Breast epithelium (tissue), 4 donors: ENCODE results near the gene NAA80. TPM values are rescaled to one million over a fixed set of nuclear protein-coding genes. Genes with fewer than 3 reads are reported as not detected.
"Not testable (repeated sequence)": the region's sequence is repeated elsewhere in the genome, so short reads cannot be mapped to it uniquely, and the experiment has no call there.

Source experiments
- DNase-seq, 2 donors: peaks; one replicate each; pipeline ENCODE4 v3.0.0-alpha.2; 2019; ENCODE audit warnings: low spot score in 2 of 2
- H3K27ac ChIP-seq, 2 donors: fragments of 200-600 bp; sonication (generic) in 1 of 2; one replicate each; pipeline ENCODE4 v1.5.1; 2016 to 2019; ENCODE audit warnings: mild to moderate bottlenecking in 1 of 2
- H3K27me3 ChIP-seq, 2 donors: fragments of 200-600 bp; sonication (generic) in 1 of 2; one replicate each; pipeline versions ENCODE4 v1.5.1 to v1.6.0; 2017 to 2019; ENCODE audit warnings: control low read depth in 1 of 2, mild to moderate bottlenecking in 1 of 2
- H3K36me3 ChIP-seq: fragments of 200-600 bp; one replicate; pipeline ENCODE4 v1.5.1; 2019
- H3K4me1 ChIP-seq, 2 donors: fragments of 200-600 bp; sonication (generic); one replicate each; pipeline ENCODE4 v1.5.1; 2016 to 2019; ENCODE audit warnings: control low read depth in 1 of 2
- H3K4me3 ChIP-seq, 3 donors: fragments of 200-600 bp; sonication (generic); 1 replicate in 2 of 3; 2 replicates in 1 of 3; pipeline ENCODE4 v1.5.1; 2016 to 2019; ENCODE audit warnings: mild to moderate bottlenecking in 3 of 3, moderate library complexity in 2 of 3
- H3K9me3 ChIP-seq, 2 donors: fragments of 200-600 bp; sonication (generic) in 1 of 2; one replicate each; pipeline ENCODE4 v1.5.1; 2016 to 2019; ENCODE audit warnings: control low read depth in 1 of 2
- POLR2A ChIP-seq: fragments of 450-650 bp; IDR thresholded peaks from one replicate; pipeline ENCODE4 v1.6.1; 2016; ENCODE audit warnings: antibody characterized with exemption, mild to moderate bottlenecking, moderate library complexity
- POLR2AphosphoS5 ChIP-seq, 3 donors: sonication (generic); formaldehyde crosslinking; IDR thresholded peaks; one replicate each; pipeline ENCODE4 v1.6.1; 2017; ENCODE audit warnings: antibody characterized with exemption in 3 of 3
- intact Hi-C: fragments of 100-400 bp; cut with DNase I; formaldehyde crosslinking; loops from one replicate; pipeline ENCODE4 v1.15.1; 2023; ENCODE audit warnings: low total_unique reads
- total RNA-seq, 3 donors: library from RNA; depleted of rRNA; stranded (reverse); fragments of >200 nt; gene quantifications; one replicate each; pipeline ENCODE4 v1.1.0, GENCODE V29; 2016
- TF ChIP-seq, protein P1 (sequence below), 3 donors: fragments of 450-650 bp; IDR thresholded peaks; one replicate each; pipeline ENCODE4 v1.5.1; 2016 to 2017; ENCODE audit warnings: antibody characterized with exemption in 3 of 3, mild to moderate bottlenecking in 3 of 3, moderate library complexity in 3 of 3

The NAA80 gene
- total RNA-seq, 3 donors from 2014 or later, result 6.0 to 8.8 (median 8.5) TPM

DNA sequence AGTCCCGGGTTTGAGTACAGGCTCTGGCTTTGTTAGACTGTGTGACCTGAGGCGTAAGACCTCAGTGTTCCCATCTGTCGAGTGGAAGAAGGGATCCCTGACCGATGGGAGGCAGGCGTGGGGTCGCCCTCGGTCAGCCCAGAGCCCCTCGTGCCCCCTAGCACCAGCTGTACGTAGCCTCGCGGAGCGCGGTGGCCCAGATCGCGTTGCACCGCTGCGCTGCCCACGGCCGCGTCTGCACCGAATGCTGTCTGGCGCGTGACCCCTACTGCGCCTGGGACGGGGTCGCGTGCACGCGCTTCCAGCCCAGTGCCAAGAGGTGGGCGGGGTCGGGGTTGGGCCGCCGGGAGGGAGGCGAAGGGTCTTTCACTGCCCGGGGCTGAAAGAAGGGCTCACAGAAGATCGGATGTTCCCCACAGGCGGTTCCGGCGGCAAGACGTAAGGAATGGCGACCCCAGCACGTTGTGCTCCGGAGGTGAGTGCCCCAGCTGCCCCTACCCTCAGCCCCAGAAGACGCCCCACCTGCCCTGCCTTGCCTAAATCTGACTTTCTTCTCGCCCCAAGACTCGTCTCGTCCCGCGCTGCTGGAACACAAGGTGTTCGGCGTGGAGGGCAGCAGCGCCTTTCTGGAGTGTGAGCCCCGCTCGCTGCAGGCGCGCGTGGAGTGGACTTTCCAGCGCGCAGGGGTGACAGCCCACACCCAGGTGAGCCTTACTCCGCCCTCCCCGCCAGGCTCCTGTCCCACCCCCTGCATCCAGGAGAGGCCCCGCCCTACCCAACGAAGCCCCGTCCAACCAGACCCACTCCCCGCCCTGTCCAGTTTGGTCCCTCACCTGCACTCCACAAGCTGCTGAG lies 23.8 kb downstream of the NAA80 start:
- intact Hi-C loops, result no loop called here
- Histone ChIP-seq H3K27me3 (no peaks in the 10 kb centered on the region), H3K9me3 (no peaks in the 10 kb centered on the region), H3K27ac (no peak overlapping the region), H3K4me3 (no peak overlapping the region), H3K4me1 (no peaks in the 10 kb centered on the region), H3K36me3 (no peaks in the 10 kb centered on the region)
- DNase-seq, result no peak
- TF ChIP-seq POLR2A, result no peak
- no peak for TF ChIP-seq POLR2AphosphoS5 (IDR thresholded peaks at IDR 0.05)
- TF ChIP-seq, protein P1, sequence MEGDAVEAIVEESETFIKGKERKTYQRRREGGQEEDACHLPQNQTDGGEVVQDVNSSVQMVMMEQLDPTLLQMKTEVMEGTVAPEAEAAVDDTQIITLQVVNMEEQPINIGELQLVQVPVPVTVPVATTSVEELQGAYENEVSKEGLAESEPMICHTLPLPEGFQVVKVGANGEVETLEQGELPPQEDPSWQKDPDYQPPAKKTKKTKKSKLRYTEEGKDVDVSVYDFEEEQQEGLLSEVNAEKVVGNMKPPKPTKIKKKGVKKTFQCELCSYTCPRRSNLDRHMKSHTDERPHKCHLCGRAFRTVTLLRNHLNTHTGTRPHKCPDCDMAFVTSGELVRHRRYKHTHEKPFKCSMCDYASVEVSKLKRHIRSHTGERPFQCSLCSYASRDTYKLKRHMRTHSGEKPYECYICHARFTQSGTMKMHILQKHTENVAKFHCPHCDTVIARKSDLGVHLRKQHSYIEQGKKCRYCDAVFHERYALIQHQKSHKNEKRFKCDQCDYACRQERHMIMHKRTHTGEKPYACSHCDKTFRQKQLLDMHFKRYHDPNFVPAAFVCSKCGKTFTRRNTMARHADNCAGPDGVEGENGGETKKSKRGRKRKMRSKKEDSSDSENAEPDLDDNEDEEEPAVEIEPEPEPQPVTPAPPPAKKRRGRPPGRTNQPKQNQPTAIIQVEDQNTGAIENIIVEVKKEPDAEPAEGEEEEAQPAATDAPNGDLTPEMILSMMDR (IDR thresholded peaks at IDR 0.05), result no peak

- Histone ChIP-seq H3K4me1 (peaks cover 4 to 6% of the 10 kb centered on the region in 2 donors), H3K9me3 (no peaks in the 10 kb centered on the region), H3K36me3 (no peaks in the 10 kb centered on the region), H3K27ac (no peak overlapping the region), H3K4me3 (peak overlapping the region in 1 of 3 donors; percentile 16), H3K27me3 (no peaks in the 10 kb centered on the region)
- peak; percentile 53 to 76 for DNase-seq
- no peak for TF ChIP-seq POLR2AphosphoS5 (IDR thresholded peaks at IDR 0.05)
- TF ChIP-seq, protein P1 (IDR thresholded peaks at IDR 0.05), result peak; percentile 66 to 74 (median 69)
- TF ChIP-seq POLR2A, result no peak
- intact Hi-C loops, result no loop called here
These were observed 24.7 kb downstream of the NAA80 start for GRCh38 chr3:50274371-50275104.

GRCh38 chr3:50273689-50274065 lies 25.5 kb downstream of the NAA80 start:
- H3K27ac ChIP-seq, result no peak overlapping the region
- no peaks in the 10 kb centered on the region for H3K27me3 ChIP-seq
- no peaks in the 10 kb centered on the region for H3K9me3 ChIP-seq
- intact Hi-C loops, result loop anchor here (2.0 kb wide), 1 partner anchor 47 kb away; no protein-coding TSS in a partner anchor
- DNase-seq, result no peak
- H3K4me3 ChIP-seq, result peak overlapping the region; percentile 21 to 65 (median 47)
- TF ChIP-seq, protein P1 (IDR thresholded peaks at IDR 0.05), result no peak
- TF ChIP-seq POLR2A, result no peak
- no peak for TF ChIP-seq POLR2AphosphoS5 (IDR thresholded peaks at IDR 0.05)
- H3K4me1 ChIP-seq, result peaks cover 12% of the 10 kb centered on the region in 2 donors
- H3K36me3 ChIP-seq, result no peaks in the 10 kb centered on the region

DNA sequence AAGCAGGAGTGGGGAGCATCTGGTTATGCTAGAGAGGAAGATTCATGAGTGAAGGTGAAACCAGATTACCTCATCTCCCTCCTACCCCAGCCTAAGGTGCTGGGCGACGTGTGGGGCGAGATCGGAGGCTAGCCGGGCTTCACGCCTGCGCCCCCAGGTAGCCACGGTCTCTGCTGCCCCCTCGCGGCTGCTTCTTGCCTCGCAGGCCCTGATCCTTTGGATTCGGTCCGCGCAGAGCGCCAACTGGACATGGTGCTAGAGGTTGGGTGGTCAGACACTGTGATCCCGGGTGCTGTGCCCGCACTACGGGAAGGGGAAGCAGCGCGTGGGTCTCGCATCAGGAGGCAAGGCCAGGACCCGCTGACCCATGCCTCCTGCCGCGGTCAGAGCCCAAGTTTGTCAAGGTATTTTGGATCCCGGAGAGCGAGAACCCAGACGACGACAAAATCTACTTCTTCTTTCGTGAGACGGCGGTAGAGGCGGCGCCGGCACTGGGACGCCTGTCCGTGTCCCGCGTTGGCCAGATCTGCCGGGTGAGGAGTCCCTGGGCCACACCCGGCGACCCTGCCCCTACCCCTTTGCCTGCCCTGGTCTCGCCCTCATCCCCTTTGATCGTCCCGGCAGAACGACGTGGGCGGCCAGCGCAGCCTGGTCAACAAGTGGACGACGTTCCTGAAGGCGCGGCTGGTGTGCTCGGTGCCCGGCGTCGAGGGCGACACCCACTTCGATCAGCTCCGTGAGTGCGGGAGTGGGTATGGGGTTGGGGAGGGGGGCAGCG lies 26.1 kb downstream of the NAA80 start:
- H3K4me1 ChIP-seq, result peaks cover 17% of the 10 kb centered on the region in 2 donors
- H3K27ac ChIP-seq, result no peak overlapping the region
- intact Hi-C loops, result loop anchor here (2.0 kb wide), 1 partner anchor 46 kb away; no protein-coding TSS in a partner anchor

GRCh38 chr3:50272538-50272910 lies 26.7 kb downstream of the NAA80 start:
- Histone ChIP-seq H3K4me3 (peak overlapping the region in 1 of 3 donors; percentile 47), H3K4me1 (peaks cover 17 to 21% of the 10 kb centered on the region in 2 donors)
- DNase-seq, H3K27me3 ChIP-seq, H3K27ac ChIP-seq, H3K36me3 ChIP-seq, H3K9me3 ChIP-seq: not testable (repeated sequence)
- intact Hi-C loops, result loop anchor here (2.0 kb wide), 1 partner anchor 46 kb away; no protein-coding TSS in a partner anchor

More for the DNA sequence above, 26.1 kb downstream of the NAA80 start:
- Histone ChIP-seq H3K4me3 (peak overlapping the region; percentile 21 to 65 (median 47)), H3K36me3 (no peaks in the 10 kb centered on the region), H3K27me3 (no peaks in the 10 kb centered on the region), H3K9me3 (no peaks in the 10 kb centered on the region)
- DNase-seq, result peak; percentile 76 to 92
- no peak for TF ChIP-seq POLR2A
- TF ChIP-seq, protein P1 (IDR thresholded peaks at IDR 0.05), result peak; percentile 99 to 100 (median 99)
- TF ChIP-seq POLR2AphosphoS5 (IDR thresholded peaks at IDR 0.05), result peak; percentile 51 to 85 (median 77)
